Measurements from ENCODE around the gene MBD3. TPM values are rescaled to one million over a fixed set of nuclear protein-coding genes. Genes with fewer than 3 reads are reported as not detected.

The MBD3 gene
- total and polyA plus RNA-seq, 2 experiments from 2014 or later = 93.3 to 171 TPM

DNA sequence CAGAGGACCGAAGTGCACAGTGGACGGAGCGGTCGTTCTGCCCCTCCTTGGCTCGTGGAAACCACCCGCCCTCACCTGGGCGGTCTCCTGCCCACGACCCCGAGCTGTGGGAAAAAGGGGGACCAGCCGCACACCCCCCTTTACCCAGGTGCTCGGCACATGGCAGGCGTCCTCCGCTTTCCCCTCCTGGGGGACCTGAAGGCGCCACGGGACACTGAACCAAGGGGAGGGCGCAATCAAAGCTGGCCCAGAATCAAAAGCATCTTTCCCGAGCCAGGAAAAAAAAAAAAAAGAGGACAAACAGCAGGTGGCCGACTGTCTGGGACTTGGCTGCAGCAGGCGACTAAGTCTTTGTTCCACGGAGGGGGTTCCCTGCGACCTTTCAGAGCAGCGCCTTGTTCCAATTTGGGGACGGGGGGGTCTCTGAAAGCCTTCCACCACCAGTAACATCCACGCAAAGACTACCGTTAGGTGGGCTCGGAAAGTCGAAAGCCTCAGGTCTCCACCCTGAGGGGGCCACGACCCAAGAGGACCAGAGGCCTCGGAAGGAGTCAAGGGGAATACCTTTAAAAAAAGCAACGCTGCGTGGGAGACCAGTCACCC is 1.1 kb downstream of the MBD3 start:
- peaks cover 16% of the 10 kb centered on the region for H3K4me1 ChIP-seq (ENCODE audit: low read depth)
- peak overlapping the region; percentile 90 for H3K4me3 ChIP-seq
- no peaks in the 10 kb centered on the region for H3K27me3 ChIP-seq
- TF ChIP-seq, protein P1, sequence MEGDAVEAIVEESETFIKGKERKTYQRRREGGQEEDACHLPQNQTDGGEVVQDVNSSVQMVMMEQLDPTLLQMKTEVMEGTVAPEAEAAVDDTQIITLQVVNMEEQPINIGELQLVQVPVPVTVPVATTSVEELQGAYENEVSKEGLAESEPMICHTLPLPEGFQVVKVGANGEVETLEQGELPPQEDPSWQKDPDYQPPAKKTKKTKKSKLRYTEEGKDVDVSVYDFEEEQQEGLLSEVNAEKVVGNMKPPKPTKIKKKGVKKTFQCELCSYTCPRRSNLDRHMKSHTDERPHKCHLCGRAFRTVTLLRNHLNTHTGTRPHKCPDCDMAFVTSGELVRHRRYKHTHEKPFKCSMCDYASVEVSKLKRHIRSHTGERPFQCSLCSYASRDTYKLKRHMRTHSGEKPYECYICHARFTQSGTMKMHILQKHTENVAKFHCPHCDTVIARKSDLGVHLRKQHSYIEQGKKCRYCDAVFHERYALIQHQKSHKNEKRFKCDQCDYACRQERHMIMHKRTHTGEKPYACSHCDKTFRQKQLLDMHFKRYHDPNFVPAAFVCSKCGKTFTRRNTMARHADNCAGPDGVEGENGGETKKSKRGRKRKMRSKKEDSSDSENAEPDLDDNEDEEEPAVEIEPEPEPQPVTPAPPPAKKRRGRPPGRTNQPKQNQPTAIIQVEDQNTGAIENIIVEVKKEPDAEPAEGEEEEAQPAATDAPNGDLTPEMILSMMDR (IDR thresholded peaks at IDR 0.05; ENCODE audit: low read depth, low read length) = no peak
- H3K27ac ChIP-seq = peak overlapping the region; percentile 100
- peaks cover 8% of the 10 kb centered on the region for H3K36me3 ChIP-seq
- no peaks in the 10 kb centered on the region for H3K9me3 ChIP-seq (ENCODE audit: low read depth)
- peak; percentile 15 to 32 for DNase-seq (ENCODE audit: low read depth in 1 of 2, low spot score in 1 of 2)

- peak; percentile 31 to 59 for DNase-seq (ENCODE audit: low read depth in 1 of 2, low spot score in 1 of 2)
- TF ChIP-seq, protein P1 (IDR thresholded peaks at IDR 0.05; ENCODE audit: low read depth, low read length) = peak; percentile 44
- Histone ChIP-seq H3K27me3 (no peaks in the 10 kb centered on the region), H3K27ac (peak overlapping the region; percentile 100), H3K9me3 (ENCODE audit: low read depth) (no peaks in the 10 kb centered on the region), H3K36me3 (peaks cover 6% of the 10 kb centered on the region), H3K4me1 (ENCODE audit: low read depth) (peaks cover 16% of the 10 kb centered on the region), H3K4me3 (peak overlapping the region; percentile 90)
These were observed 1.8 kb downstream of the MBD3 start for GRCh38 chr19:1590641-1591397.

- peaks cover 5% of the 10 kb centered on the region for H3K36me3 ChIP-seq
- no peaks in the 10 kb centered on the region for H3K27me3 ChIP-seq
- DNase-seq (ENCODE audit: low read depth in 1 of 2, low spot score in 1 of 2) = no peak
- H3K27ac ChIP-seq = peak overlapping the region; percentile 7
- H3K9me3 ChIP-seq (ENCODE audit: low read depth) = no peaks in the 10 kb centered on the region
- H3K4me1 ChIP-seq (ENCODE audit: low read depth) = peaks cover 12% of the 10 kb centered on the region
- H3K4me3 ChIP-seq = no peak overlapping the region
- TF ChIP-seq, protein P1 (IDR thresholded peaks at IDR 0.05; ENCODE audit: low read depth, low read length) = no peak
These were observed 4.8 kb downstream of the MBD3 start for GRCh38 chr19:1587872-1588271.

GRCh38 chr19:1585243-1585580 is 7.5 kb downstream of the MBD3 start:
- no peaks in the 10 kb centered on the region for H3K9me3 ChIP-seq (ENCODE audit: low read depth)
- H3K4me1 ChIP-seq (ENCODE audit: low read depth) = no peaks in the 10 kb centered on the region
- H3K27ac ChIP-seq = no peak overlapping the region
- peaks cover 26% of the 10 kb centered on the region for H3K36me3 ChIP-seq
- no peak for DNase-seq (ENCODE audit: low read depth in 1 of 2, low spot score in 1 of 2)
- TF ChIP-seq, protein P1 (IDR thresholded peaks at IDR 0.05; ENCODE audit: low read depth, low read length) = no peak
- H3K27me3 ChIP-seq = no peaks in the 10 kb centered on the region
- no peak overlapping the region for H3K4me3 ChIP-seq

DNA sequence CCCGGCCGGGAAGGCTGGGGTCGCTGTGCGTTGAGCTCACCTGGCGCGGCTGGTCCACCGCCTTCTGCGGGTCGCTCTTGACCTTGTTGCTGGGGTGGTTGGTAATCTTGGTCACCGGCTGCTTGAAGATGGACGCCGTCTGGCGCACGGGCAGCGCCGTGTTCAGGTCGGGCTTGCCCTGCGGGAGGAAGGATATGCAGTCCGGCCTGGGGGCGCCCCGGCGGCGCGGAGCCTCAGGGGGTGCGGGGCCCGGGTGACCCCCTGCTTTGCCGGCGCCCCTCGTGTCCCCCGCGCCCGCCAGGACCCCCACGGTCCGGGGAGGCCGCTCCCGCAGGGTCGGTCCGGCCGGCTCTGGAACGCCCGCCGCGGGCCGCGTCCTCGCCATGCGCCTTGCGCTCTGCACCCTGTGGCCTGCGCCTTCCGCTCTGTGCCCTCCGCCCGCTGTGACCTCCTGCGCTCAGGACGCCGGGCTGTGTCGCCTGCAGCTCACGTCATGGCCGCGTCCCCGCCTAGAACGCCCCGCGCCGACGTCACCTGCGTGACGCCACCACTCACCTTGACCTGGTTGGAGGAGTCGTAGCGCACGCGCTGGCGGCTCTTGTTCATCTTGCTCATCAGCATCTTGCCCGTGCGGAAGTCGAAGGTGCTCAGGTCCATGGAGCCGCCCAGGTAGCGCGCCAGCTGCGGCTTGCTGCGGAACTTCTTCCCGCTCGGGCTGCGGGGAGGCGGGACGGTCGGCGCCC is 8.0 kb downstream of the MBD3 start:
- Histone ChIP-seq H3K27ac (no peak overlapping the region), H3K9me3 (ENCODE audit: low read depth) (no peaks in the 10 kb centered on the region), H3K4me3 (no peak overlapping the region), H3K27me3 (no peaks in the 10 kb centered on the region), H3K4me1 (ENCODE audit: low read depth) (no peaks in the 10 kb centered on the region), H3K36me3 (peaks cover 28% of the 10 kb centered on the region)
- TF ChIP-seq, protein P1 (IDR thresholded peaks at IDR 0.05; ENCODE audit: low read depth, low read length) = no peak
- no peak for DNase-seq (ENCODE audit: low read depth in 1 of 2, low spot score in 1 of 2)

All from cardiac muscle cell (in vitro differentiated cells and primary cell).